WTC11 (cell line): Measurements from ENCODE around the gene XAB2. TPM values are rescaled to one million over a fixed set of nuclear protein-coding genes. Genes with fewer than 3 reads are reported as not detected.

Experiments
- ATAC-seq: fragments of 200-7000 bp; cut with Tn5 transposase; 2 replicates; pipeline ENCODE4 v1.10.0; 2021; ENCODE audit warnings: mild to moderate bottlenecking, moderate library complexity
- CTCF ChIA-PET: fragments of 300-600 bp; sonication (Branson Sonifier 250); formaldehyde crosslinking; loops from one replicate; lab custom pipeline; 2021; ENCODE audit warnings: antibody characterized with exemption; lab: Charles Lee
- POLR2A ChIA-PET: fragments of 350-600 bp; sonication (Branson Sonifier 250); formaldehyde crosslinking; loops from one replicate; lab custom pipeline; 2021; ENCODE audit warnings: antibody characterized with exemption; lab: Charles Lee
- DNase-seq: peaks from one replicate; pipeline ENCODE4 v3.0.0; 2021; ENCODE audit warnings: low spot score
- H3K27ac Mint-ChIP-seq: 2 replicates; pipeline ENCODE4 v1.8.0; 2021; ENCODE audit warnings: mixed read lengths
- H3K27me3 Mint-ChIP-seq: 2 replicates; pipeline ENCODE4 v1.8.0; 2021; ENCODE audit warnings: low read depth, mild to moderate bottlenecking, moderate library complexity, mixed read lengths
- H3K36me3 Mint-ChIP-seq: 2 replicates; pipeline ENCODE4 v1.8.0; 2021; ENCODE audit warnings: mixed read lengths
- H3K4me1 Mint-ChIP-seq: 2 replicates; pipeline ENCODE4 v1.8.0; 2022; ENCODE audit warnings: mixed read lengths
- H3K4me3 Mint-ChIP-seq: 2 replicates; pipeline ENCODE4 v1.8.0; 2021; ENCODE audit warnings: mild to moderate bottlenecking, moderate library complexity, mixed read lengths
- H3K9me3 Mint-ChIP-seq: 2 replicates; pipeline ENCODE4 v1.8.0; 2021; ENCODE audit warnings: mixed read lengths
- CBFB ChIP-seq: sonication (generic); formaldehyde crosslinking; IDR thresholded peaks from 2 replicates; pipeline ENCODE4 v1.8.1; 2022; ENCODE audit warnings: mild to moderate bottlenecking, low read depth, missing genetic modification reagents
- CREM ChIP-seq: sonication (generic); formaldehyde crosslinking; IDR thresholded peaks from 2 replicates; pipeline ENCODE4 v1.8.1; 2022; ENCODE audit warnings: mild to moderate bottlenecking, missing genetic modification reagents, moderate library complexity
- HMGA2 ChIP-seq: fragments of 250-450 bp; sonication (Bioruptor Pico); IDR thresholded peaks from 2 replicates; pipeline ENCODE4 v1.4.0; 2021; ENCODE audit warnings: mild to moderate bottlenecking, moderate library complexity
- KAT7 ChIP-seq: sonication (generic); formaldehyde crosslinking; IDR thresholded peaks from 2 replicates; pipeline ENCODE4 v1.8.1; 2023; ENCODE audit warnings: missing genetic modification reagents, mild to moderate bottlenecking, borderline replicate concordance
- MXD4 ChIP-seq: fragments of 250-450 bp; sonication (Bioruptor Pico); IDR thresholded peaks from 2 replicates; pipeline ENCODE4 v1.8.0; 2021; ENCODE audit warnings: mild to moderate bottlenecking, moderate library complexity, borderline replicate concordance
- RELA ChIP-seq: sonication (generic); formaldehyde crosslinking; IDR thresholded peaks from 2 replicates; pipeline ENCODE4 v1.8.1; 2022; ENCODE audit warnings: missing genetic modification reagents, mild to moderate bottlenecking, borderline replicate concordance
- RORB ChIP-seq: fragments of 250-450 bp; sonication (Bioruptor Pico); IDR thresholded peaks from 2 replicates; pipeline ENCODE4 v1.9.0; 2021; ENCODE audit warnings: mild to moderate bottlenecking
- ZNF671 ChIP-seq: fragments of 250-450 bp; sonication (Bioruptor Pico); IDR thresholded peaks from 2 replicates; pipeline ENCODE4 v1.8.0; 2021; ENCODE audit warnings: mild to moderate bottlenecking
- microRNA-seq: library from miRNA; unstranded; fragments of <30 nt; microRNA quantifications from one replicate; pipeline ENCODE4 v1.2.0, GENCODE V29; 2022; ENCODE audit warnings: borderline number of aligned reads
- total RNA-seq: library from RNA; stranded (reverse); gene quantifications from 3 replicates; pipeline ENCODE4 v1.2.3, GENCODE V29; 2021
- TF ChIP-seq, protein P1 (sequence below): sonication (generic); formaldehyde crosslinking; IDR thresholded peaks from 2 replicates; pipeline ENCODE4 v1.8.1; 2022; ENCODE audit warnings: mild to moderate bottlenecking, moderate library complexity, missing genetic modification reagents
- TF ChIP-seq, protein P2 (sequence below): fragments of 250-450 bp; sonication (Bioruptor Pico); IDR thresholded peaks from 2 replicates; pipeline ENCODE4 v1.9.0; 2021; ENCODE audit warnings: mild to moderate bottlenecking
- TF ChIP-seq, protein P3 (sequence below): sonication (generic); formaldehyde crosslinking; IDR thresholded peaks from 2 replicates; pipeline ENCODE4 v1.8.1; 2023; ENCODE audit warnings: mild to moderate bottlenecking, missing genetic modification reagents, moderate library complexity
- TF ChIP-seq, protein P4 (sequence below): sonication (generic); formaldehyde crosslinking; conservative IDR thresholded peaks from 2 replicates; pipeline ENCODE4 v1.8.1; 2023; ENCODE audit warnings: mild to moderate bottlenecking, low read depth, missing genetic modification reagents, moderate library complexity

XAB2 gene
- total RNA-seq, 1 experiment from 2014 or later = 65.7 TPM

DNA sequence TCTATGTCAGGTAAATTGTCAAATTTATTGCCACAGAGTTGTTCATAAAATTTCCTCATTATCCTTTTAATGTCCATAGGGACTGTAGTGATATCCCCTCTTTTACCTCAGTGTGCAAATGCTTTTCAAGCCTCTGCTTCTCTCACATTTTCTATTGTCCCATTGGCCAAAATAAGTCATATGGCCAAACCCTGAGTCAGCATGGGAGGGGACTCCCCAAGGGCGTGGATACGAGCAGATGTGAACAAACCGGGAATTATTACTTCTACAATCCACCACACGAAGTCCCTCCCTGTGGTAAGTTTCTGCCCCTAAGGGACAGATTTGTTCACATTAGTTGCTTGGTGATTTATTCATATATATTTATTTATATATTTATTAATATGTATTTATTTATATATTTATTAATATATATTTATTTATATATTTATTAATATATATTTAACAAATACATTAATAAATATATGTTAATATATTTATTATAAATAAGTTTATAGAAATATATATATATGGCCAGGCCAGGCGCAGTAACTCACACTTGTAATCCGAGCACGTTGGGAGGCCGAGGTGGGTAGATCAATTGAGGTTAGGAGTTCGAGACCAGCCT lies 53.8 kb downstream of the XAB2 start:
- POLR2A ChIA-PET = no interaction called here
- CTCF ChIA-PET = no interaction called here

DNA sequence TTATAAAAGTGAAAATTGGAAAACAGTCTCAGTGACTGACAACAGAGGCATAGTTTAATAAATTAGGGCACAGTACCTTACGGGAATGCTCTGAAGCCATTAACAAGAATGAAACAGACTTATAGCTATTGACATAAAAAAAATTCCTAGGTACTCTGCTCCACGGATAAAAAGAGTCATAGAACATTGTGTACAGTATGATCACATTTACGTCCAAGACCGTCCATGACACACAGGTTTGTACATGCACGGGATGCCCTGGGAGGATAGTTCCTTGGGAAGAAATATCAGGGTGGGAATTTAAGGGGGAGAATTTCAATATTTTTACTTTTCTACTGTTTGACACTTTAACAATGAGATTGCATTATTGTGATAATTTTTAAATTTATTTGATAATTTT lies 58.6 kb downstream of the XAB2 start:
- TF ChIP-seq CREM (CRISPR knock-in tag) = no peak
- TF ChIP-seq RORB (CRISPR knock-in tag) = no peak
- TF ChIP-seq, protein P1, sequence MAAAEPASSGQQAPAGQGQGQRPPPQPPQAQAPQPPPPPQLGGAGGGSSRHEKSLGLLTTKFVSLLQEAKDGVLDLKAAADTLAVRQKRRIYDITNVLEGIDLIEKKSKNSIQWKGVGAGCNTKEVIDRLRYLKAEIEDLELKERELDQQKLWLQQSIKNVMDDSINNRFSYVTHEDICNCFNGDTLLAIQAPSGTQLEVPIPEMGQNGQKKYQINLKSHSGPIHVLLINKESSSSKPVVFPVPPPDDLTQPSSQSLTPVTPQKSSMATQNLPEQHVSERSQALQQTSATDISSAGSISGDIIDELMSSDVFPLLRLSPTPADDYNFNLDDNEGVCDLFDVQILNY (CRISPR knock-in tag) = no peak
- TF ChIP-seq CBFB = no peak
- TF ChIP-seq, protein P2, sequence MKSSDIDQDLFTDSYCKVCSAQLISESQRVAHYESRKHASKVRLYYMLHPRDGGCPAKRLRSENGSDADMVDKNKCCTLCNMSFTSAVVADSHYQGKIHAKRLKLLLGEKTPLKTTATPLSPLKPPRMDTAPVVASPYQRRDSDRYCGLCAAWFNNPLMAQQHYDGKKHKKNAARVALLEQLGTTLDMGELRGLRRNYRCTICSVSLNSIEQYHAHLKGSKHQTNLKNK (CRISPR knock-in tag) = no peak
- TF ChIP-seq MXD4 (CRISPR knock-in tag) = no peak
- no peak for TF ChIP-seq RELA (CRISPR knock-in tag)
- TF ChIP-seq KAT7 (CRISPR knock-in tag) = no peak
- no peak for TF ChIP-seq ZNF671 (CRISPR knock-in tag)
- Mint-ChIP-seq H3K4me3 (no peak overlapping the region), H3K36me3 (no peaks in the 10 kb centered on the region), H3K9me3 (no peaks in the 10 kb centered on the region), H3K27ac (no peak overlapping the region), H3K4me1 (no peaks in the 10 kb centered on the region), H3K27me3 (no peaks in the 10 kb centered on the region)
- ChIA-PET POLR2A (interaction anchor here (0.7 kb wide), 1 partner anchor 230 kb away, joined by 6 read pairs; no protein-coding TSS in a partner anchor), CTCF (interaction anchor here (0.7 to 1.0 kb wide), 2 partner anchors 20 to 229 kb away, joined by 3 to 4 read pairs; no protein-coding TSS in a partner anchor)
- no peak for DNase-seq
- ATAC-seq = no peak

More for the DNA sequence above, 53.8 kb downstream of the XAB2 start:
- Mint-ChIP-seq H3K9me3 (no peaks in the 10 kb centered on the region), H3K4me3 (no peak overlapping the region), H3K27me3 (peaks cover 24% of the 10 kb centered on the region), H3K4me1 (no peaks in the 10 kb centered on the region), H3K27ac (no peak overlapping the region), H3K36me3 (no peaks in the 10 kb centered on the region)
- TF ChIP-seq, protein P3, sequence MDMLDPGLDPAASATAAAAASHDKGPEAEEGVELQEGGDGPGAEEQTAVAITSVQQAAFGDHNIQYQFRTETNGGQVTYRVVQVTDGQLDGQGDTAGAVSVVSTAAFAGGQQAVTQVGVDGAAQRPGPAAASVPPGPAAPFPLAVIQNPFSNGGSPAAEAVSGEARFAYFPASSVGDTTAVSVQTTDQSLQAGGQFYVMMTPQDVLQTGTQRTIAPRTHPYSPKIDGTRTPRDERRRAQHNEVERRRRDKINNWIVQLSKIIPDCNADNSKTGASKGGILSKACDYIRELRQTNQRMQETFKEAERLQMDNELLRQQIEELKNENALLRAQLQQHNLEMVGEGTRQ (CRISPR knock-in tag) = 0 out of 2 replicates have a peak, but pooled peaks have one; percentile 7
- TF ChIP-seq, protein P4, sequence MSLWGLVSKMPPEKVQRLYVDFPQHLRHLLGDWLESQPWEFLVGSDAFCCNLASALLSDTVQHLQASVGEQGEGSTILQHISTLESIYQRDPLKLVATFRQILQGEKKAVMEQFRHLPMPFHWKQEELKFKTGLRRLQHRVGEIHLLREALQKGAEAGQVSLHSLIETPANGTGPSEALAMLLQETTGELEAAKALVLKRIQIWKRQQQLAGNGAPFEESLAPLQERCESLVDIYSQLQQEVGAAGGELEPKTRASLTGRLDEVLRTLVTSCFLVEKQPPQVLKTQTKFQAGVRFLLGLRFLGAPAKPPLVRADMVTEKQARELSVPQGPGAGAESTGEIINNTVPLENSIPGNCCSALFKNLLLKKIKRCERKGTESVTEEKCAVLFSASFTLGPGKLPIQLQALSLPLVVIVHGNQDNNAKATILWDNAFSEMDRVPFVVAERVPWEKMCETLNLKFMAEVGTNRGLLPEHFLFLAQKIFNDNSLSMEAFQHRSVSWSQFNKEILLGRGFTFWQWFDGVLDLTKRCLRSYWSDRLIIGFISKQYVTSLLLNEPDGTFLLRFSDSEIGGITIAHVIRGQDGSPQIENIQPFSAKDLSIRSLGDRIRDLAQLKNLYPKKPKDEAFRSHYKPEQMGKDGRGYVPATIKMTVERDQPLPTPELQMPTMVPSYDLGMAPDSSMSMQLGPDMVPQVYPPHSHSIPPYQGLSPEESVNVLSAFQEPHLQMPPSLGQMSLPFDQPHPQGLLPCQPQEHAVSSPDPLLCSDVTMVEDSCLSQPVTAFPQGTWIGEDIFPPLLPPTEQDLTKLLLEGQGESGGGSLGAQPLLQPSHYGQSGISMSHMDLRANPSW = no peak
- TF ChIP-seq HMGA2 (CRISPR knock-in tag) = peak; percentile 97
- DNase-seq = no peak
- ATAC-seq = no peak

Small RNAs within 50 kb of the gene (microRNA-seq; reads per million reads assigned to microRNA genes)
- 2.1 reads per million for gene MIR6792

Other genes starting within 250 kb of the XAB2 start
- 4.3 to 5.9 TPM (median 5.7 TPM) in 3 replicates for gene PEX11G, start 140.5 kb downstream of the XAB2 start, total RNA-seq
- 37.5 to 47.5 TPM (median 47.3 TPM) in 3 replicates for gene ZNF358, start 113.4 kb downstream of the XAB2 start, total RNA-seq
- 15.0 to 19.7 TPM (median 16.7 TPM) in 3 replicates for gene MCOLN1, start 106.9 kb downstream of the XAB2 start, total RNA-seq
- gene PNPLA6, start 93.8 kb downstream of the XAB2 start, total RNA-seq = 149 to 156 TPM (median 150 TPM) in 3 replicates
- gene CAMSAP3, start 33.7 kb downstream of the XAB2 start, total RNA-seq = 27.8 to 34.6 TPM (median 32.1 TPM) in 3 replicates
- gene PET100, start 248 bp upstream of the XAB2 start, total RNA-seq = 111 to 126 TPM (median 122 TPM) in 3 replicates
- 0.48 to 1.1 TPM (median 0.85 TPM) in 3 replicates for gene PCP2, start 4.2 kb upstream of the XAB2 start, total RNA-seq
- gene STXBP2, start 7.6 kb upstream of the XAB2 start, total RNA-seq = 68.9 to 79.3 TPM (median 73.0 TPM) in 3 replicates
- gene RETN, start 39.5 kb upstream of the XAB2 start, total RNA-seq = not detected in 3 replicates
- not detected in 3 replicates for gene MCEMP1, start 47.5 kb upstream of the XAB2 start, total RNA-seq
- gene TRAPPC5, start 51.3 kb upstream of the XAB2 start, total RNA-seq = 122 to 127 TPM (median 124 TPM) in 3 replicates
- 0.37 to 0.48 TPM (median 0.46 TPM) in 3 replicates for gene FCER2, start 72.6 kb upstream of the XAB2 start, total RNA-seq
- gene CLEC4G, start 102.6 kb upstream of the XAB2 start, total RNA-seq = 0.55 to 0.66 TPM (median 0.62 TPM) in 3 replicates
- gene CD209, start 118.0 kb upstream of the XAB2 start, total RNA-seq = 0.09 to 0.44 TPM in 2 of 3 replicates, not detected in the other
- not detected in 3 replicates for gene CLEC4M, start 133.7 kb upstream of the XAB2 start, total RNA-seq
- 10.5 to 13.7 TPM (median 13.6 TPM) in 3 replicates for gene EVI5L, start 200.7 kb upstream of the XAB2 start, total RNA-seq
- gene PRR36, start 244.8 kb upstream of the XAB2 start, total RNA-seq = 21.9 to 34.3 TPM (median 31.0 TPM) in 3 replicates